H1 (cell line): ENCODE data around the gene FHIT. TPM values are rescaled to one million over a fixed set of nuclear protein-coding genes. Genes with fewer than 3 reads are reported as not detected.

Experiments used
- CTCF ChIA-PET: fragments of 300-600 bp; sonication (Branson Sonifier 250); formaldehyde crosslinking; loops from one replicate; lab custom pipeline; 2021; ENCODE audit not compliant: partially characterized antibody; lab: Charles Lee
- POLR2A ChIA-PET: fragments of 300-600 bp; sonication (Branson Sonifier 250); formaldehyde crosslinking; loops from one replicate; lab custom pipeline; 2021; ENCODE audit warnings: inconsistent platforms; ENCODE audit not compliant: partially characterized antibody; lab: Charles Lee
- DNase-seq, 2 experiments: peaks; one replicate each; pipeline versions ENCODE4 v3.0.0 to v3.0.0-alpha.2; 2010 to 2022; ENCODE audit warnings: low spot score in 2 of 2, low read depth in 1 of 2, mixed read lengths in 1 of 2
- FAIRE-seq: peaks from 2 replicates; lab custom pipeline; 2011; peaks lifted over from hg19 to GRCh38; lab: Jason Lieb, UNC
- H2AFZ ChIP-seq: 2 replicates; pipeline ENCODE4 v1.8.1; 2012; ENCODE audit warnings: low read length, inconsistent platforms
- H2AK5ac ChIP-seq: 2 replicates; pipeline ENCODE4 v1.6.1; 2013; ENCODE audit warnings: low read depth, low read length
- H2BK120ac ChIP-seq: replicated peaks from 2 replicates; pipeline ENCODE3; 2013; ENCODE audit warnings: low read depth, low read length, inconsistent platforms
- H2BK12ac ChIP-seq: 2 replicates; pipeline ENCODE4 v1.6.1; 2013; ENCODE audit warnings: low read depth, low read length
- H2BK15ac ChIP-seq: 2 replicates; pipeline ENCODE4 v1.6.1; 2013; ENCODE audit warnings: low read length
- H2BK20ac ChIP-seq: 2 replicates; pipeline ENCODE4 v1.6.1; 2013; ENCODE audit warnings: low read length
- H2BK5ac ChIP-seq: 2 replicates; pipeline ENCODE4 v1.6.1; 2013; ENCODE audit warnings: low read depth, low read length
- H3K14ac ChIP-seq: 2 replicates; pipeline ENCODE4 v1.6.1; 2013; ENCODE audit warnings: inconsistent platforms; ENCODE audit not compliant: insufficient read length
- H3K18ac ChIP-seq: 2 replicates; pipeline ENCODE4 v1.6.1; 2013; ENCODE audit warnings: low read length; ENCODE audit errors: extremely low read depth
- H3K23ac ChIP-seq: 2 replicates; pipeline ENCODE4 v1.6.1; 2013; ENCODE audit warnings: inconsistent platforms; ENCODE audit not compliant: insufficient read length
- H3K23me2 ChIP-seq: 2 replicates; pipeline ENCODE4 v1.6.1; 2013; ENCODE audit warnings: low read depth, low read length
- H3K27ac ChIP-seq: 2 replicates; pipeline ENCODE4 v1.6.1; 2011; ENCODE audit warnings: low read depth, low read length, inconsistent platforms
- H3K27me3 ChIP-seq, 4 experiments: replicated peaks in 1 of 4; 1 replicate in 1 of 4; 2 replicates in 3 of 4; pipeline versions ENCODE4 v1.6.1 to v1.8.1; 2011 to 2013; ENCODE audit warnings: low read length in 3 of 4, mild to moderate bottlenecking in 3 of 4, inconsistent platforms in 2 of 4, mixed read lengths in 2 of 4, moderate library complexity in 1 of 4; ENCODE audit not compliant: control insufficient read depth in 3 of 4, insufficient read depth in 3 of 4; ENCODE audit errors: extremely low read depth in 1 of 4
- H3K36me3 ChIP-seq, 4 experiments: 2 replicates each; pipeline versions ENCODE4 v1.6.1 to v1.8.1; 2011 to 2013; ENCODE audit warnings: mild to moderate bottlenecking in 4 of 4, low read length in 3 of 4, moderate library complexity in 2 of 4, control low read depth in 1 of 4, inconsistent platforms in 1 of 4; ENCODE audit not compliant: insufficient read depth in 4 of 4, control insufficient read depth in 2 of 4
- H3K4ac ChIP-seq: replicated peaks from 2 replicates; pipeline ENCODE3; 2013; ENCODE audit warnings: low read length, low read depth, mixed read lengths, inconsistent platforms; ENCODE audit not compliant: insufficient read length
- H3K4me1 ChIP-seq, 4 experiments: replicated peaks in 1 of 4; 1 replicate in 1 of 4; 2 replicates in 3 of 4; pipeline versions ENCODE4 v1.6.1 to v1.8.1; 2011 to 2013; ENCODE audit warnings: low read length in 3 of 4, inconsistent platforms in 2 of 4, mixed read lengths in 1 of 4; ENCODE audit not compliant: insufficient read depth in 4 of 4, control insufficient read depth in 3 of 4
- H3K4me2 ChIP-seq, 2 experiments: 2 replicates each; pipeline versions ENCODE4 v1.6.1 to v1.8.1; 2011 to 2013; ENCODE audit warnings: low read depth in 2 of 2, low read length in 2 of 2, control low read depth in 1 of 2, inconsistent platforms in 1 of 2, mild to moderate bottlenecking in 1 of 2; ENCODE audit not compliant: insufficient read depth in 1 of 2
- H3K4me3 ChIP-seq, 4 experiments: fragments of 200-600, 300-600 bp in 1 of 4; sonication (generic), shearing (Covaris generic), sonication (Bioruptor Twin) in 1 of 4; 2 replicates each; pipeline versions ENCODE4 v1.5.1 to v1.8.1; 2011 to 2016; ENCODE audit warnings: low read length in 4 of 4, low read depth in 3 of 4, control low read depth in 2 of 4, inconsistent platforms in 2 of 4, mild to moderate bottlenecking in 2 of 4, mixed read lengths in 1 of 4, moderate library complexity in 1 of 4; ENCODE audit not compliant: insufficient read depth in 2 of 4; ENCODE audit errors: extremely low read depth in 1 of 4
- H3K56ac ChIP-seq: replicated peaks from 2 replicates; pipeline ENCODE3; 2013; ENCODE audit warnings: low read depth, mild to moderate bottlenecking, mixed read lengths, low read length, inconsistent platforms; ENCODE audit not compliant: insufficient read length
- H3K79me1 ChIP-seq: 2 replicates; pipeline ENCODE4 v1.6.1; 2013; ENCODE audit warnings: low read depth, low read length, control low read depth
- H3K79me2 ChIP-seq, 2 experiments: 2 replicates each; pipeline versions ENCODE4 v1.6.1 to v1.8.1; 2012 to 2013; ENCODE audit warnings: low read length in 2 of 2, mild to moderate bottlenecking in 2 of 2, inconsistent platforms in 1 of 2; ENCODE audit not compliant: insufficient read depth in 2 of 2, control insufficient read depth in 1 of 2
- H3K9ac ChIP-seq, 4 experiments: replicated peaks in 1 of 4; 1 replicate in 1 of 4; 2 replicates in 3 of 4; pipeline versions ENCODE4 v1.6.1 to v1.8.1; 2011 to 2013; ENCODE audit warnings: low read depth in 3 of 4, low read length in 3 of 4, control low read depth in 2 of 4, mild to moderate bottlenecking in 2 of 4, moderate library complexity in 2 of 4, inconsistent platforms in 1 of 4; ENCODE audit errors: extremely low read depth in 1 of 4
- H3K9me3 ChIP-seq, 2 experiments: 2 replicates each; pipeline versions ENCODE4 v1.6.1 to v1.8.1; 2012 to 2013; ENCODE audit warnings: mild to moderate bottlenecking in 2 of 2, moderate library complexity in 2 of 2, control low read depth in 1 of 2, inconsistent platforms in 1 of 2, low read depth in 1 of 2, low read length in 1 of 2, mixed read lengths in 1 of 2; ENCODE audit not compliant: insufficient read depth in 2 of 2
- H4K20me1 ChIP-seq, 2 experiments: replicated peaks in 1 of 2; 2 replicates each; pipeline versions ENCODE3 to v1.8.1; 2011 to 2013; ENCODE audit warnings: inconsistent platforms in 2 of 2, low read length in 2 of 2, mild to moderate bottlenecking in 1 of 2; ENCODE audit not compliant: insufficient read depth in 2 of 2, control insufficient read depth in 1 of 2
- H4K5ac ChIP-seq: 2 replicates; pipeline ENCODE4 v1.6.1; 2013; ENCODE audit warnings: low read length, low read depth, mixed read lengths, inconsistent platforms; ENCODE audit not compliant: insufficient read length
- H4K8ac ChIP-seq: 2 replicates; pipeline ENCODE4 v1.8.0; 2013; ENCODE audit warnings: mild to moderate bottlenecking, moderate library complexity, low read length, inconsistent platforms; ENCODE audit not compliant: insufficient read depth; ENCODE audit errors: extremely low read depth
- H4K91ac ChIP-seq: replicated peaks from 2 replicates; pipeline ENCODE3; 2013; ENCODE audit warnings: low read length, mixed read lengths, inconsistent platforms; ENCODE audit not compliant: insufficient read length
- POU5F1 ChIP-seq: IDR thresholded peaks from 2 replicates; pipeline ENCODE4 v1.6.1; 2011; ENCODE audit warnings: low read depth, mild to moderate bottlenecking, low read length, moderate library complexity
- WGBS, 2 experiments: shearing (Covaris generic) in 1 of 2; methylation state at CpG; one replicate each; pipeline versions ENCODE4 v1.1.6 to v1.1.7; 2013 to 2015; ENCODE audit warnings: low lambda C conversion rate in 2 of 2, mixed read lengths in 2 of 2, inconsistent platforms in 1 of 2, low coverage in 1 of 2, missing lambda C conversion rate in 1 of 2; ENCODE audit not compliant: insufficient replicate concordance in 2 of 2, insufficient coverage in 1 of 2, insufficient read length in 1 of 2; ENCODE audit errors: extremely low coverage in 1 of 2, missing lambda C conversion rate in 1 of 2; 5-methylcytosine and 5-hydroxymethylcytosine counted together
- polyA plus RNA-seq, 7 experiments: library from polyadenylated mRNA; depleted of rRNA in 3 of 7; stranded (reverse) in 5 of 7; unstranded in 2 of 7; fragments of >200 nt in 5 of 7; fragments of 200-250 nt in 2 of 7; gene quantifications; 1 replicate in 5 of 7; 2 replicates in 1 of 7; 4 replicates in 1 of 7; pipeline versions ENCODE4 v1.2.1 to v1.2.3, GENCODE V29; 2011 to 2013; ENCODE audit warnings: missing spikeins in 2 of 7, mixed read lengths in 2 of 7
- total RNA-seq: library from RNA; stranded (reverse); fragmentation: NEBNext Ultra II Directional; extraction: Animal tissue kit (Norgen Biotek cat#: 25700); gene quantifications from 2 replicates; pipeline ENCODE4 v1.2.1, GENCODE V29; 2021

Gene FHIT
- total and polyA plus RNA-seq, 2 of the 8 experiments (the other 6 are each of a cell fraction or from before 2014, with no cell fraction given), result 1.2 to 3.2 TPM

GRCh38 chr3:59708202-59708601, 1543.0 kb downstream of the FHIT start:
- H4K91ac ChIP-seq, result no peak overlapping the region
- no peak overlapping the region for H3K56ac ChIP-seq
- H2BK20ac ChIP-seq, result no peak overlapping the region
- no peak overlapping the region for H2BK5ac ChIP-seq
- TF ChIP-seq POU5F1, result no peak
- ChIA-PET CTCF (no interaction called here), POLR2A (no interaction called here)
- no peak overlapping the region for H3K4me3 ChIP-seq
- H3K79me2 ChIP-seq, result no peaks in the 10 kb centered on the region
- 97% methylated on average over 3 of the region's 3 CpGs; no CpG with 5 or more reads in 1 of the 2 experiments for WGBS, 2 experiments
- no peaks in the 10 kb centered on the region for H3K23me2 ChIP-seq
- no peaks in the 10 kb centered on the region for H3K79me1 ChIP-seq
- H3K27me3 ChIP-seq, result 0 out of 7 replicates have a peak, but pooled peaks cover 0 to 3% (median 0%) of the 10 kb centered on the region in 4 experiments
- no peak overlapping the region for H3K9ac ChIP-seq
- no peaks in the 10 kb centered on the region for H4K20me1 ChIP-seq
- no peak overlapping the region for H2AK5ac ChIP-seq
- H3K4ac ChIP-seq, result no peak overlapping the region
- no peak overlapping the region for H3K27ac ChIP-seq
- no peak overlapping the region for H2AFZ ChIP-seq
- no peak overlapping the region for H3K23ac ChIP-seq
- H3K4me2 ChIP-seq, result no peak overlapping the region
- no peak overlapping the region for H3K18ac ChIP-seq
- no peak overlapping the region for H2BK12ac ChIP-seq
- H3K36me3 ChIP-seq, result no peaks in the 10 kb centered on the region
- H4K5ac ChIP-seq, result no peak overlapping the region
- DNase-seq (no peak), FAIRE-seq (no peak)
- no peaks in the 10 kb centered on the region for H3K4me1 ChIP-seq
- H2BK15ac ChIP-seq, result no peak overlapping the region
- H3K9me3 ChIP-seq, result 0 out of 4 replicates have a peak, but pooled peaks cover 0 to 3% of the 10 kb centered on the region in 2 experiments
- no peak overlapping the region for H4K8ac ChIP-seq
- H2BK120ac ChIP-seq, result no peak overlapping the region
- no peak overlapping the region for H3K14ac ChIP-seq
